H9 (cell line): Measurements from ENCODE around the gene CTNNA3. TPM values are rescaled to one million over a fixed set of nuclear protein-coding genes. Genes with fewer than 3 reads are reported as not detected.

Source experiments
- DNase-seq: peaks from one replicate; pipeline ENCODE4 v3.0.0-alpha.2; 2017
- H2AFZ ChIP-seq: one replicate; pipeline ENCODE4 v1.6.1; 2013; ENCODE audit warnings: mild to moderate bottlenecking, low read length, control low read depth, moderate library complexity
- H2AK5ac ChIP-seq: 2 replicates; pipeline ENCODE4 v1.6.1; 2013; ENCODE audit warnings: low read length, control low read depth, mixed read lengths; ENCODE audit not compliant: insufficient read length
- H2BK120ac ChIP-seq: one replicate; pipeline ENCODE4 v1.6.1; 2013; ENCODE audit warnings: low read depth, mild to moderate bottlenecking, low read length, control low read depth, inconsistent platforms; ENCODE audit not compliant: poor library complexity, severe bottlenecking
- H2BK12ac ChIP-seq: 2 replicates; pipeline ENCODE4 v1.6.1; 2013; ENCODE audit warnings: low read length, control low read depth, mixed read lengths, low read depth; ENCODE audit not compliant: insufficient read length
- H2BK15ac ChIP-seq: 2 replicates; pipeline ENCODE4 v1.6.1; 2013; ENCODE audit warnings: low read depth, low read length, control low read depth
- H2BK20ac ChIP-seq: one replicate; pipeline ENCODE4 v1.6.1; 2013; ENCODE audit warnings: low read depth, mild to moderate bottlenecking, low read length, control low read depth, inconsistent platforms; ENCODE audit not compliant: poor library complexity, severe bottlenecking
- H2BK5ac ChIP-seq: 2 replicates; pipeline ENCODE4 v1.6.1; 2013; ENCODE audit warnings: low read length, control low read depth, mixed read lengths; ENCODE audit not compliant: insufficient read length
- H3K14ac ChIP-seq: 2 replicates; pipeline ENCODE4 v1.6.1; 2013; ENCODE audit warnings: low read length, control low read depth; ENCODE audit not compliant: insufficient read depth
- H3K18ac ChIP-seq: 2 replicates; pipeline ENCODE4 v1.6.1; 2013; ENCODE audit warnings: low read depth, mild to moderate bottlenecking, mixed read lengths, low read length, control low read depth; ENCODE audit not compliant: insufficient read length
- H3K23ac ChIP-seq: 2 replicates; pipeline ENCODE4 v1.6.1; 2013; ENCODE audit warnings: low read length, control low read depth, mixed read lengths, low read depth; ENCODE audit not compliant: insufficient read length
- H3K23me2 ChIP-seq: 2 replicates; pipeline ENCODE4 v1.6.1; 2013; ENCODE audit warnings: low read depth, mild to moderate bottlenecking, mixed read lengths, low read length, control low read depth; ENCODE audit not compliant: insufficient read length, poor library complexity, severe bottlenecking
- H3K27ac ChIP-seq: 2 replicates; pipeline ENCODE4 v1.5.1; 2013; ENCODE audit warnings: low read length, control low read depth, mixed read lengths, low read depth; ENCODE audit not compliant: insufficient read length
- H3K27me3 ChIP-seq: 2 replicates; pipeline ENCODE4 v1.6.1; 2013; ENCODE audit warnings: low read length, control low read depth, inconsistent platforms; ENCODE audit not compliant: insufficient read depth
- H3K4ac ChIP-seq: 2 replicates; pipeline ENCODE4 v1.6.1; 2013; ENCODE audit warnings: low read depth, mild to moderate bottlenecking, control low read depth, inconsistent platforms, low read length, moderate library complexity
- H3K4me1 ChIP-seq: 2 replicates; pipeline ENCODE4 v1.6.1; 2013; ENCODE audit warnings: low read length, control low read depth, inconsistent platforms; ENCODE audit not compliant: insufficient read depth
- H3K4me2 ChIP-seq: 2 replicates; pipeline ENCODE4 v1.6.1; 2013; ENCODE audit warnings: low read length, control low read depth, mixed read lengths; ENCODE audit not compliant: insufficient read length, insufficient read depth
- H3K56ac ChIP-seq: 2 replicates; pipeline ENCODE4 v1.6.1; 2013; ENCODE audit warnings: low read depth, mild to moderate bottlenecking, mixed read lengths, low read length, control low read depth; ENCODE audit not compliant: insufficient read length
- H3K79me1 ChIP-seq: 2 replicates; pipeline ENCODE4 v1.6.1; 2013; ENCODE audit warnings: low read depth, mild to moderate bottlenecking, moderate library complexity, low read length, control low read depth, inconsistent platforms; ENCODE audit not compliant: insufficient read depth, poor library complexity, severe bottlenecking
- H3K79me2 ChIP-seq: 2 replicates; pipeline ENCODE4 v1.6.1; 2013; ENCODE audit warnings: low read length, control low read depth, inconsistent platforms; ENCODE audit not compliant: insufficient read depth
- H3K9ac ChIP-seq: 2 replicates; pipeline ENCODE4 v1.6.1; 2013; ENCODE audit warnings: low read length, control low read depth, mixed read lengths; ENCODE audit not compliant: insufficient read length; ENCODE audit errors: extremely low read depth
- H3K9me3 ChIP-seq: one replicate; pipeline ENCODE4 v1.6.1; 2013; ENCODE audit warnings: low read depth, low read length, inconsistent platforms; ENCODE audit not compliant: control insufficient read depth
- H3T11ph ChIP-seq: one replicate; pipeline ENCODE4 v1.6.1; 2013; ENCODE audit warnings: mild to moderate bottlenecking, low read length, control low read depth, inconsistent platforms
- H4K20me1 ChIP-seq: one replicate; pipeline ENCODE4 v1.6.1; 2013; ENCODE audit not compliant: control insufficient read depth, insufficient read length, insufficient read depth
- H4K5ac ChIP-seq: 2 replicates; pipeline ENCODE4 v1.6.1; 2013; ENCODE audit warnings: low read depth, mild to moderate bottlenecking, mixed read lengths, low read length, control low read depth; ENCODE audit not compliant: insufficient read length
- H4K8ac ChIP-seq: replicated peaks from 2 replicates; pipeline ENCODE4 v1.6.1; 2013; ENCODE audit warnings: low read length, control low read depth, mixed read lengths, low read depth; ENCODE audit not compliant: insufficient read length
- H4K91ac ChIP-seq: 2 replicates; pipeline ENCODE4 v1.6.1; 2013; ENCODE audit warnings: low read depth, mild to moderate bottlenecking, moderate library complexity, mixed read lengths, low read length, control low read depth; ENCODE audit not compliant: insufficient read length
- H3K27ac Mint-ChIP-seq, 3 experiments: 2 replicates in 2 of 3; 3 replicates in 1 of 3; pipeline ENCODE4 v1.8.0; 2020 to 2021; ENCODE audit warnings: mixed read lengths in 3 of 3, mild to moderate bottlenecking in 1 of 3, moderate library complexity in 1 of 3
- H3K27me3 Mint-ChIP-seq: 2 replicates; pipeline ENCODE4 v1.8.0; 2021; ENCODE audit warnings: low read depth, mild to moderate bottlenecking, moderate library complexity, mixed read lengths
- H3K36me3 Mint-ChIP-seq, 3 experiments: 2 replicates in 2 of 3; 3 replicates in 1 of 3; pipeline ENCODE4 v1.8.0; 2020 to 2021; ENCODE audit warnings: low read depth in 3 of 3, mixed read lengths in 3 of 3; ENCODE audit not compliant: insufficient read depth in 1 of 3
- H3K4me1 Mint-ChIP-seq, 2 experiments: 2 replicates each; pipeline ENCODE4 v1.8.0; 2020; ENCODE audit warnings: mixed read lengths in 2 of 2
- H3K4me3 Mint-ChIP-seq, 2 experiments: 2 replicates in 1 of 2; 3 replicates in 1 of 2; pipeline ENCODE4 v1.8.0; 2020 to 2021; ENCODE audit warnings: mild to moderate bottlenecking in 2 of 2, mixed read lengths in 2 of 2, moderate library complexity in 1 of 2
- H3K9me3 Mint-ChIP-seq, 2 experiments: 2 replicates in 1 of 2; 3 replicates in 1 of 2; pipeline ENCODE4 v1.8.0; 2020; ENCODE audit warnings: mild to moderate bottlenecking in 2 of 2, mixed read lengths in 2 of 2, moderate library complexity in 1 of 2
- WGBS: extraction: QIAGEN DNeasy Blood & Tissue Kit; methylation state at CpG from one replicate; pipeline ENCODE4 v1.1.7; 2013; ENCODE audit warnings: missing lambda C conversion rate, low lambda C conversion rate, mixed read lengths; ENCODE audit not compliant: insufficient read length; ENCODE audit errors: extremely low coverage; 5-methylcytosine and 5-hydroxymethylcytosine counted together
- total RNA-seq: library from RNA; stranded (reverse); gene quantifications from 2 replicates; pipeline ENCODE4 v1.2.1, GENCODE V29; 2021
- TF ChIP-seq, protein P1 (sequence below): fragments of 200-600 bp; sonication (generic); conservative IDR thresholded peaks from 3 replicates; pipeline ENCODE4 v1.8.0; 2021; ENCODE audit warnings: antibody characterized with exemption, mild to moderate bottlenecking

CTNNA3 gene
- total RNA-seq, 1 experiment from 2014 or later = 3.3 TPM

DNA sequence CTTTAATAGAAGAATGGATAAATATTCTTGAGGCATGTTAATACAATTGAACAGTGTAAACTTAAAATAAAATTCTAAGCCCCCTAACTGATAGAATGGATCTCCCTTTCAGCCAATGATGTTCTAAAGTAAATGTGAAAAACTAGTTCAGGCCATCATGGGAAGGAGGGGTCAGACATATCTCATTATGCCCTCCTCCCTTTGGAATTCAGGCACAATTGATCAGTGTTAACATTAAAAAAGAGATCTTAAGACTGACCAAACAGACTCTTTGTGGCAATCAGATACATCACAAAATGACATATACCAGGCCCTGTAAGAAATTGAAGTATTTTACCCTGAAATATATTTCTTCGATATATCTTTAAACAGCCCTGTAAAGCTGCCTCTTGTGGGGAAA lies 1453.1 kb downstream of the CTNNA3 start:
- Mint-ChIP-seq H3K9me3 (peaks cover 0 to 7% of the 10 kb centered on the region in 2 experiments; a peak in 3 of 5 replicates), H3K27ac (no peak overlapping the region), H3K4me3 (no peak overlapping the region), H3K36me3 (peaks cover 0 to 6% (median under 1%) of the 10 kb centered on the region in 3 experiments; a peak in 4 of 7 replicates), H3K4me1 (peaks cover 12 to 16% of the 10 kb centered on the region in 2 experiments), H3K27me3 (no peaks in the 10 kb centered on the region)
- Histone ChIP-seq H3K9ac (no peak overlapping the region), H2BK20ac (no peak overlapping the region), H3K79me2 (no peaks in the 10 kb centered on the region), H3K4me1 (no peaks in the 10 kb centered on the region), H2BK12ac (no peak overlapping the region), H4K91ac (no peak overlapping the region), H2AK5ac (no peak overlapping the region), H3K23me2 (no peaks in the 10 kb centered on the region), H3K14ac (no peak overlapping the region), H4K8ac (no peak overlapping the region), H3K18ac (no peak overlapping the region), H3K4me2 (no peak overlapping the region), H3K56ac (no peak overlapping the region), H3K27ac (no peak overlapping the region), H3K9me3 (no peaks in the 10 kb centered on the region), H2BK120ac (no peak overlapping the region), H3K4ac (no peak overlapping the region), H2BK15ac (no peak overlapping the region), H3K27me3 (no peaks in the 10 kb centered on the region), H3K23ac (no peak overlapping the region), H2AFZ (no peak overlapping the region), H2BK5ac (no peak overlapping the region), H3T11ph (no peak overlapping the region), H3K79me1 (no peaks in the 10 kb centered on the region), H4K20me1 (no peaks in the 10 kb centered on the region), H4K5ac (no peak overlapping the region)
- TF ChIP-seq, protein P1, sequence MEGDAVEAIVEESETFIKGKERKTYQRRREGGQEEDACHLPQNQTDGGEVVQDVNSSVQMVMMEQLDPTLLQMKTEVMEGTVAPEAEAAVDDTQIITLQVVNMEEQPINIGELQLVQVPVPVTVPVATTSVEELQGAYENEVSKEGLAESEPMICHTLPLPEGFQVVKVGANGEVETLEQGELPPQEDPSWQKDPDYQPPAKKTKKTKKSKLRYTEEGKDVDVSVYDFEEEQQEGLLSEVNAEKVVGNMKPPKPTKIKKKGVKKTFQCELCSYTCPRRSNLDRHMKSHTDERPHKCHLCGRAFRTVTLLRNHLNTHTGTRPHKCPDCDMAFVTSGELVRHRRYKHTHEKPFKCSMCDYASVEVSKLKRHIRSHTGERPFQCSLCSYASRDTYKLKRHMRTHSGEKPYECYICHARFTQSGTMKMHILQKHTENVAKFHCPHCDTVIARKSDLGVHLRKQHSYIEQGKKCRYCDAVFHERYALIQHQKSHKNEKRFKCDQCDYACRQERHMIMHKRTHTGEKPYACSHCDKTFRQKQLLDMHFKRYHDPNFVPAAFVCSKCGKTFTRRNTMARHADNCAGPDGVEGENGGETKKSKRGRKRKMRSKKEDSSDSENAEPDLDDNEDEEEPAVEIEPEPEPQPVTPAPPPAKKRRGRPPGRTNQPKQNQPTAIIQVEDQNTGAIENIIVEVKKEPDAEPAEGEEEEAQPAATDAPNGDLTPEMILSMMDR = no peak
- no peak for DNase-seq
- no CpG with 5 or more reads among the region's 1 CpG for WGBS
